Subcutaneous abdominal adipose tissue (tissue), 5 donors: Measurements from ENCODE around the gene PHKA2.

Experiments
- H3K27ac ChIP-seq: one replicate; pipeline ENCODE4 v1.7.0; 2013; ENCODE audit warnings: low read depth, mild to moderate bottlenecking, inconsistent platforms, low read length, moderate library complexity
- H3K27me3 ChIP-seq, 5 donors: one replicate each; pipeline ENCODE4 v1.7.0; 2013; ENCODE audit warnings: low read length in 5 of 5, inconsistent platforms in 1 of 5; ENCODE audit not compliant: control insufficient read depth in 5 of 5, insufficient read depth in 4 of 5
- H3K36me3 ChIP-seq, 5 donors: one replicate each; pipeline ENCODE4 v1.7.0; 2013; ENCODE audit warnings: low read length in 5 of 5; ENCODE audit not compliant: control insufficient read depth in 5 of 5, insufficient read depth in 5 of 5
- H3K4me1 ChIP-seq, 5 donors: one replicate each; pipeline ENCODE4 v1.7.0; 2013; ENCODE audit warnings: low read length in 5 of 5, mild to moderate bottlenecking in 3 of 5, moderate library complexity in 1 of 5; ENCODE audit not compliant: control insufficient read depth in 5 of 5, insufficient read depth in 5 of 5
- H3K4me3 ChIP-seq, 5 donors: one replicate each; pipeline ENCODE4 v1.7.0; 2013; ENCODE audit warnings: low read length in 5 of 5, low read depth in 1 of 5
- H3K9ac ChIP-seq, 5 donors: one replicate each; pipeline ENCODE4 v1.7.0; 2013; ENCODE audit warnings: low read length in 5 of 5, mild to moderate bottlenecking in 4 of 5, moderate library complexity in 3 of 5
- H3K9me3 ChIP-seq, 5 donors: one replicate each; pipeline ENCODE4 v1.7.0; 2013; ENCODE audit warnings: low read length in 5 of 5; ENCODE audit not compliant: control insufficient read depth in 5 of 5
- donor health status: healthy.
- donor health status: healthy.
- donor health status: healthy.
- donor health status: healthy.
- donor health status: healthy.

PHKA2 gene

DNA sequence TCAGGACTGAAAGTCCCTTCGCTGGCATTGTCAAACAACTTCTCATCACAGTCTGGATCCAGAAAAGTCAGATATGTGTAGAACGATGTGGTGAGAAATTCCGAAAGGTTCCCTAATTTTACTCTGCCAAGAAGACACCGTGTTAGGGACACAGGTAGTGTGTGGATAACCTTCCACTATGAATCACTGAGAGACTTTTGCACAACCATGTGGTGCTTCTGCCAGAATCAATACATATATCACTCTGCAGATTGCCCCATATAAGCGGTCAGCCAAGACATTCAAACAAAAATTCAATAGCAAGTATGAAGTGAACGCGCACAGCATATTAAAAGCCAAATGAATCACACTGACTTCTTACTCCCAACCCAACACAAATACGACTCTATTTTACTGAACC lies 63.8 kb downstream of the PHKA2 start:
- no peak overlapping the region for H3K27ac ChIP-seq
- no peak overlapping the region for H3K4me3 ChIP-seq
- H3K27me3 ChIP-seq: peaks cover 0 to 5% (median 0%) of the 10 kb centered on the region in 5 donors
- H3K4me1 ChIP-seq: no peaks in the 10 kb centered on the region
- H3K9me3 ChIP-seq: peaks cover 0 to 8% (median 6%) of the 10 kb centered on the region in 5 donors
- peaks cover 10 to 51% (median 31%) of the 10 kb centered on the region in 5 donors for H3K36me3 ChIP-seq
- H3K9ac ChIP-seq: no peak overlapping the region

DNA sequence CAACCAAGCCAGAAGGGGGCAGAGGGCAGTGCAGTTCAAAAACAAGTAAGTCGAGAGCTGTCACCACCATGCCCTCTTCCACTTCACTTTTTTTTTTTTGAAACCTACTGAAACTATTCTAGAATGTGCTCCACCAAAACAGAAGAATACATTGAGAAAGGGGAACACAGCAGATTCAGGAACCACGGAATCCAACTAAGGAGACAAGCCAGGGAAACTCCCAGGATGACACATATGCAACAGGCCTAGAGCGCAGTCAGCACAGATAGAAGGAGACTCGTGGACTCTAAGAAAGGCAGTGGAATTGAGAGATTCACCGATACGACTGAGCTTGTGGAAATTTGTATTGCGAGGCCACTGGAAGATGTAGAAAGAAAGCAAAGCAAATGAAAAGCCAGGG lies 66.1 kb downstream of the PHKA2 start:
- no peak overlapping the region for H3K27ac ChIP-seq
- peaks cover 0 to 8% (median 6%) of the 10 kb centered on the region in 5 donors for H3K9me3 ChIP-seq
- peaks cover 0 to 4% (median 0%) of the 10 kb centered on the region in 5 donors for H3K27me3 ChIP-seq
- no peak overlapping the region for H3K4me3 ChIP-seq
- H3K9ac ChIP-seq: no peak overlapping the region
- H3K36me3 ChIP-seq: peaks cover 10 to 51% (median 25%) of the 10 kb centered on the region in 5 donors
- no peaks in the 10 kb centered on the region for H3K4me1 ChIP-seq

DNA sequence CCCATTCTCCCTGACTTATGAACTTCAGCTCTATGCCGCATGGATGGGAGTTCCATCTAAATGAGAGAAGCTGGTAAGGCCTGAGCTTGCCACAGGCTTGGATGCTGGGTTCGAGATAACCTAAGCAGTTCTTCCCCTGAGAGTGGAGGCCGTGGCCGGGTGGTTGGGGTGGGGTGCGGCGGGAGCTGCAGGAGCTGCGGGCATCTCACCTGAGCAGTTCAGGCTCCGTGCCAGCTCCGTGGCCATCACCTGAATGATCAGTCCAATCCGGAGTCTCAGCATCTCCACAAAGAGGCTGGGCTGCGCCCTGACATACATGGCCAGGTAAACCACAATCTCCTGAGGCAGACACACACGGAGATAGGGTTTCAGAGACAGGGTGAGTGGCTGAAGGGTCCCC lies 77.6 kb downstream of the PHKA2 start:
- H3K36me3 ChIP-seq: peaks cover 5 to 64% (median 57%) of the 10 kb centered on the region in 5 donors
- H3K9me3 ChIP-seq: no peaks in the 10 kb centered on the region
- no peak overlapping the region for H3K9ac ChIP-seq

DNA sequence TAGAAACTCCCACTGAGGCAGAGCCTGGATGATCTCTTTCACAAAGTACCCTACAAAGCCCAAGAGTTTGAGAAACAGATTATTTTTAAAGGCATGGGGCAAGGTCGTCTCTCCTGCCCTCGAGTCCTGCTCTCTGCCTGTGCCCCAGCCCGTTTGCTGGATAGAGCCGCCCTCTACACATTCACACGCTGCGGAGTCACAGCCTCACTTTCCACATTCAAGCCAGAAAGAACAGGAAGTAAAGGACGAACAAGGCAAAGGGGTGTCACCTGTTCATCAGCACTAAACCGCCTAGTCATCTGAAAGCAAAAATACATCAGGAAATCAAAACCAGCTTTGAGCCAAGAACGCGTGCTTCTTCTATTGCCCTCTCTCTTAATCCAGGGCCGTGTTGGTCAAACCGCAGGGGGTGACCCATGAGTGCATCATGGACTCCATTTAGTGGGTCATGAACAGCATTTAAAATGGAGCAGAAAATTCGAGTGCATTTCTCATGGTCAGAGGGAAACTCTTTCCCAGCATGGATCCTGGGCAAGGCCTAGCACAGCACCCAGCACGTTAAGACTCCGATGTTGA lies 83.4 kb downstream of the PHKA2 start:
- H3K9ac ChIP-seq: no peak overlapping the region
- no peak overlapping the region for H3K4me3 ChIP-seq
- H3K27me3 ChIP-seq: peaks cover 0 to 8% (median 2%) of the 10 kb centered on the region in 5 donors
- peaks cover under 1 to 46% (median 21%) of the 10 kb centered on the region in 5 donors for H3K36me3 ChIP-seq
- H3K27ac ChIP-seq: no peak overlapping the region
- no peaks in the 10 kb centered on the region for H3K9me3 ChIP-seq
- H3K4me1 ChIP-seq: peaks cover 0 to 20% (median 9%) of the 10 kb centered on the region in 5 donors

More for the DNA sequence above, 77.6 kb downstream of the PHKA2 start:
- H3K27ac ChIP-seq: no peak overlapping the region
- no peaks in the 10 kb centered on the region for H3K4me1 ChIP-seq
- no peak overlapping the region for H3K4me3 ChIP-seq
- H3K27me3 ChIP-seq: peaks cover 0 to 6% (median 2%) of the 10 kb centered on the region in 5 donors

DNA sequence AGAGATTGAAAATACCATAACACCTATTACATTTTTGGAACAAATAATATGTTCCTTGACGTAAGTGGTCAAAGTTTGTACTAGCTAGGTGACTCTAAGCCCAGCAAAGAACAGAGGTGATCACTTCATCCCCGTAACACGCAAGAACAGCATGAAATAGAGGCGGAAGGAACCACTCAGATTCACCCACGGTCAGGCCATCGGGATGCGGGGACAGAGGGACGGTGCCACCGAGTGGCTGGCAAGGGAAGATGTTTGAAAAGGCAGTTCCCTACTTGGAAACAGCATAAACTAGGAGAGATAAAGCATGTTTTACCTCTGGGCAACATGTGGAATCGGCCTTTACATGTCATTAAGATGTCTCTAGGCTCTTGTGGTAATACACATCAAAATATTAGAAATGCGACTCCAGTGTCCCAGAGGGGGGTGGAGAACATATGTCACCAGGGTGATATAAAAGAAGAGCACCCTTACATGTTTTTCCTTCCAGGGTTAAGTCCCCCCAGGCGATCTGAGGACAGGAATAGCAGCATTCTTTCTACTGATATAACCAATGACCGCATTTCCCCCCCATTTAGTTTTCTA lies 84.0 kb downstream of the PHKA2 start:
- no peak overlapping the region for H3K27ac ChIP-seq
- H3K27me3 ChIP-seq: peaks cover 0 to 8% (median 1%) of the 10 kb centered on the region in 5 donors
- no peaks in the 10 kb centered on the region for H3K9me3 ChIP-seq
- no peak overlapping the region for H3K4me3 ChIP-seq
- H3K4me1 ChIP-seq: peaks cover 0 to 26% (median 15%) of the 10 kb centered on the region in 5 donors
- H3K36me3 ChIP-seq: peaks cover 0 to 44% (median 18%) of the 10 kb centered on the region in 5 donors
- H3K9ac ChIP-seq: no peak overlapping the region

DNA sequence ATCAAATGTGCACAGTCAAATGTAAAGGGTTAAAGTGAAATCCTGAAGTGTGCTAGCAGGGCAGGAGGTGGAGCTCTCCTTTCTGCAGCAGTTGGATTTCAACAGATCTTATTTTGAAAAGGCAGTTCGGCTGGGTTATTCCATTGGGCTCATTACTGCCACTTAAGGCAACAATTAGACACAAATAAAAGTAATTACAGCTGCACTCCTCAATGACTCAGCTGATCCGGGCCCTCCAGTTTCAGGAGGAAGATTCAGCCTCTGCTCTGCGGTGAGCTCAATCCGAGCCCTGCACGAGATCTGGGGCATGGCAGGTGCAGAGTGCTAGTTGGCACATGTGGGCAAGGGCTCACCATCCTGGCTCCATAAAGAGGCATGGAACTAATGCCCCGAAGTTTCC lies 85.4 kb downstream of the PHKA2 start:
- Histone ChIP-seq H3K27me3 (peaks cover 0 to 7% (median 0%) of the 10 kb centered on the region in 5 donors), H3K27ac (no peak overlapping the region), H3K4me3 (no peak overlapping the region), H3K9ac (no peak overlapping the region), H3K9me3 (no peaks in the 10 kb centered on the region), H3K4me1 (peaks cover 0 to 31% (median 18%) of the 10 kb centered on the region in 5 donors), H3K36me3 (peaks cover 0 to 47% (median 21%) of the 10 kb centered on the region in 5 donors)

DNA sequence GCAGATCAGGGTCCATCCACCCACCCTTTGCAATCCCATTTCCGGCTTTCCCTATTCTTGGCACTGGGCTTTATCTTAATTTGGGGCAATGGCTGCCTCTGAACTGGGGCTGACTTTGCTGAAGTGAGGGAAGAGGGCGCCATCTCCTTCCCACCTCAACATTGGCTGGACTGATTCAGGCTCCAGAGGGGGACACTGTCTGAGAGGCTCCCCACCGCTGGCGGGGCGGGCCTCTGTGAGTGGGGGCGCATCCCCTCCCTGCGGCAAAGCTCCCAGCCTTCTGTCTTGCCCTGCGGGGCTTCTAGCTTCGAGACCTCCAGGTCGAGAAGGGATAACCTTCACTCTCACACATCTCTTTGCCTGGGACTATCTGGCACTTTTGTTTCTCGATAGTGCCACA lies 85.8 kb downstream of the PHKA2 start:
- Histone ChIP-seq H3K4me3 (no peak overlapping the region), H3K9ac (no peak overlapping the region), H3K27ac (no peak overlapping the region), H3K27me3 (peaks cover 0 to 7% (median 0%) of the 10 kb centered on the region in 5 donors), H3K9me3 (no peaks in the 10 kb centered on the region), H3K36me3 (peaks cover 0 to 47% (median 21%) of the 10 kb centered on the region in 5 donors), H3K4me1 (peaks cover 0 to 31% (median 18%) of the 10 kb centered on the region in 5 donors)

DNA sequence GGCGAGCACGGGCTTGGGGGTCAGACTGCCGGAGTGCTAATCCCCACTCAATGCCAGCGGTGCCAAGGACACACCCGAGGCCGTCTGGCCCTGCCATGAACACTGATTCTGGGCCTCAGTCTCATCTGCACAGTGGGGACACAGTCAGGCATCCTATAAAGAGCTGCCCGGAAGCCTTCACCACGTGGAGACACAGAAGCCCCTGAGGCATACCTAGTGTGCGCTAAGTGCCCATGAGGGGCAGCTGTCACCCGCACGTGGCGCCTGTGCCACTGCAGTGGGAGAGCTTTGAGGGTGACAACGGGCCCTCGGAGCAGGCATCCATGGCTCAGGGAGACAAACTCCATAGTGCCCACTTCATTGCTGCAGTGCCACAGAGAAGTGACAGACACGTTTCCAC lies 86.3 kb downstream of the PHKA2 start:
- peaks cover 0 to 31% (median 18%) of the 10 kb centered on the region in 5 donors for H3K4me1 ChIP-seq
- H3K27me3 ChIP-seq: peaks cover 0 to 8% (median 0%) of the 10 kb centered on the region in 5 donors
- H3K36me3 ChIP-seq: peaks cover 0 to 47% (median 24%) of the 10 kb centered on the region in 5 donors
- H3K27ac ChIP-seq: no peak overlapping the region
- H3K4me3 ChIP-seq: no peak overlapping the region
- no peaks in the 10 kb centered on the region for H3K9me3 ChIP-seq
- H3K9ac ChIP-seq: no peak overlapping the region

DNA sequence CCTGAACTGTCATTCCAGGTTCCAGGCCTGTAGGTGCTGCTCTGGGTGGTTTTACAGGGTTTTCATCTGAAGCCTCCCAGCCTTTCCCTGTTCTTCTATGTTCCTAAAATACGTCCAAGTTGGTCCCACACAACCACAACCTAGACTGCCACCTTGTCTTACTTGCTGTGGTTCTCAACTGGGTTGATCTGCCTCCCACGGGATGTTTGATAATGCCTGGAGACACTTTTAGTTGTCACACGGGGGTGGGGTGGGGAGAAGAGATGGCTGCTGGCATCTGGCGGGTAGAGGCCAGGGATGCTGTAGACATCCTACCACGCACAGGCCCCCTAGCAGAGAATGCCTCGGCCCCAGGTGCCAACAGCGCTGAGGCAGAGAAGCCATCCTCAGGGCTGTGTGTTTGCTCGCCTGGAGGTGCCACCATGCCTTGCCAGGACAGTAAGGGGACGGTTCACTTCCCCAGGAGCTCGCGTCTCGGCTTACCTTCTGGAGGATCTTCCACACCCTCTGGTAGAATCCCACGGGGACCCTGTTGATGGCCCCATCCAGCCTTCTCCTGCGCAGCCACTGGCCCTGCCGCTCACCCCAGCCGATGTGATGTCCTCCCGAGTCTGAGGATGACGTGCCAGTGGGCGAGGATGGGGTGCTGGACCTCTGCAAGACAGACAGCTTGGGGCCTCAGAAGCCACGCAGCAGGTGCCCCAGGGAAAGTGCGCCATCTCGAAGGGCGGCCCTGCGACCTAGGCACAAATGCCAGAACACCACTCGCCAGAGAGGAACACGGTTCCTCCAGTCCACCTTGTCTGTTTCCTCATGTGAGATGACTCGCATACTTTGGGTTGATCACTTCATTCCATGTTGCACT lies 87.0 kb downstream of the PHKA2 start:
- H3K4me1 ChIP-seq: peaks cover 0 to 31% (median 18%) of the 10 kb centered on the region in 5 donors
- no peak overlapping the region for H3K27ac ChIP-seq

More for the DNA sequence above, 87.0 kb downstream of the PHKA2 start:
- H3K4me3 ChIP-seq: no peak overlapping the region
- peaks cover 0 to 47% (median 25%) of the 10 kb centered on the region in 5 donors for H3K36me3 ChIP-seq
- peaks cover 0 to 8% (median 0%) of the 10 kb centered on the region in 5 donors for H3K27me3 ChIP-seq
- H3K9me3 ChIP-seq: no peaks in the 10 kb centered on the region
- no peak overlapping the region for H3K9ac ChIP-seq
